Stomach (tissue), 9 donors: ENCODE results near the gene AP2S1. TPM values are rescaled to one million over a fixed set of nuclear protein-coding genes. Genes with fewer than 3 reads are reported as not detected.
"Not testable (repeated sequence)": the region's sequence is repeated elsewhere in the genome, so short reads cannot be mapped to it uniquely, and the experiment has no call there.

ENCODE experiments used
- DNase-seq, 2 donors: peaks; one replicate each; pipeline versions ENCODE4 v3.0.0 to v3.0.0-alpha.2; 2013 to 2019
- H3K27ac ChIP-seq, 5 donors: fragments of 200-600 bp in 4 of 5; sonication (generic) in 4 of 5; one replicate each; pipeline ENCODE4 v1.5.1; 2013 to 2019; ENCODE audit warnings: mild to moderate bottlenecking in 1 of 5, moderate library complexity in 1 of 5
- H3K27me3 ChIP-seq, 3 donors: fragments of 200-600 bp; sonication (generic); one replicate each; pipeline ENCODE4 v1.5.1; 2017 to 2019; ENCODE audit warnings: mixed run types in 1 of 3
- H3K36me3 ChIP-seq, 4 donors: fragments of 200-600 bp; sonication (generic); 1 replicate in 3 of 4; 2 replicates in 1 of 4; pipeline ENCODE4 v1.5.1; 2016 to 2019
- H3K4me1 ChIP-seq, 4 donors: fragments of 200-600 bp; sonication (generic); one replicate each; pipeline ENCODE4 v1.5.1; 2016 to 2019
- H3K4me3 ChIP-seq, 4 donors: fragments of 200-600 bp; sonication (generic) in 3 of 4; one replicate each; pipeline ENCODE4 v1.5.1; 2016 to 2019; ENCODE audit warnings: mild to moderate bottlenecking in 1 of 4
- H3K9me3 ChIP-seq, 4 donors: fragments of 200-600 bp; sonication (generic); one replicate each; pipeline ENCODE4 v1.5.1; 2016 to 2019
- EP300 ChIP-seq: sonication (generic); formaldehyde crosslinking; IDR thresholded peaks from one replicate; pipeline ENCODE4 v1.6.1; 2017; ENCODE audit warnings: antibody characterized with exemption
- POLR2A ChIP-seq, 4 donors: fragments of 450-650 bp; IDR thresholded peaks; one replicate each; pipeline ENCODE4 v1.6.1; 2016; ENCODE audit warnings: antibody characterized with exemption in 4 of 4, control low read depth in 2 of 4, mild to moderate bottlenecking in 1 of 4, moderate library complexity in 1 of 4
- POLR2AphosphoS5 ChIP-seq, 3 donors: sonication (generic); formaldehyde crosslinking; IDR thresholded peaks; one replicate each; pipeline ENCODE4 v1.6.1; 2016; ENCODE audit warnings: antibody characterized with exemption in 3 of 3
- WGBS, 5 donors: extraction: QIAGEN DNeasy Blood & Tissue Kit in 3 of 5; methylation state at CpG; one replicate each; pipeline versions ENCODE4 v1.1.5 to v1.1.7; 2013 to 2018; 5-methylcytosine and 5-hydroxymethylcytosine counted together
- intact Hi-C: fragments of 100-400 bp; cut with DNase I; formaldehyde crosslinking; loops from one replicate; pipeline ENCODE4 v1.15.1; 2023; ENCODE audit warnings: low total_unique reads
- polyA plus RNA-seq, 3 donors: library from polyadenylated mRNA; stranded (reverse); fragments of 200-250 nt; gene quantifications; one replicate each; pipeline ENCODE4 v1.2.3, GENCODE V29; 2013
- total RNA-seq, 5 donors: library from RNA; depleted of rRNA; stranded (reverse); fragments of >200 nt; gene quantifications; one replicate each; pipeline versions ENCODE4 v1.1.0 to v1.2.3, GENCODE V29; 2014 to 2016
- TF ChIP-seq, protein P1 (sequence below), 7 experiments: fragments of 450-650 bp in 4 of 7; fragments of 200-600 bp in 3 of 7; sonication (generic) in 3 of 7; IDR thresholded peaks; one replicate each; pipeline ENCODE4 v1.5.1; 2016 to 2019; ENCODE audit warnings: antibody characterized with exemption in 7 of 7, control low read depth in 2 of 7, mild to moderate bottlenecking in 1 of 7
- donor health status: healthy with polysubstance abuse.
- donor health status: Bipolar disorder and iron deficiency.
- donor health status: healthy.

The AP2S1 gene
- total and polyA plus RNA-seq, 8 donors, result 4.9 to 191 (median 96.1) TPM

- Histone ChIP-seq H3K27ac (peak overlapping the region; percentile 16 to 90 (median 83)), H3K27me3 (no peaks in the 10 kb centered on the region), H3K36me3 (no peaks in the 10 kb centered on the region), H3K4me3 (peak overlapping the region; percentile 33 to 44 (median 36)), H3K9me3 (no peaks in the 10 kb centered on the region), H3K4me1 (peaks cover 11 to 26% (median 23%) of the 10 kb centered on the region in 4 donors)
- 5 to 8% (median 6%) methylated on average over 31 to 41 of the region's 41 CpGs for WGBS, 5 donors
- intact Hi-C loops, result no loop called here
- DNase-seq, result peak; percentile 96 to 98
- no peak for TF ChIP-seq POLR2A (IDR thresholded peaks at IDR 0.05)
- peak in 2 of 3 donors; percentile 32 to 79 for TF ChIP-seq POLR2AphosphoS5 (IDR thresholded peaks at IDR 0.05)
- TF ChIP-seq, protein P1, sequence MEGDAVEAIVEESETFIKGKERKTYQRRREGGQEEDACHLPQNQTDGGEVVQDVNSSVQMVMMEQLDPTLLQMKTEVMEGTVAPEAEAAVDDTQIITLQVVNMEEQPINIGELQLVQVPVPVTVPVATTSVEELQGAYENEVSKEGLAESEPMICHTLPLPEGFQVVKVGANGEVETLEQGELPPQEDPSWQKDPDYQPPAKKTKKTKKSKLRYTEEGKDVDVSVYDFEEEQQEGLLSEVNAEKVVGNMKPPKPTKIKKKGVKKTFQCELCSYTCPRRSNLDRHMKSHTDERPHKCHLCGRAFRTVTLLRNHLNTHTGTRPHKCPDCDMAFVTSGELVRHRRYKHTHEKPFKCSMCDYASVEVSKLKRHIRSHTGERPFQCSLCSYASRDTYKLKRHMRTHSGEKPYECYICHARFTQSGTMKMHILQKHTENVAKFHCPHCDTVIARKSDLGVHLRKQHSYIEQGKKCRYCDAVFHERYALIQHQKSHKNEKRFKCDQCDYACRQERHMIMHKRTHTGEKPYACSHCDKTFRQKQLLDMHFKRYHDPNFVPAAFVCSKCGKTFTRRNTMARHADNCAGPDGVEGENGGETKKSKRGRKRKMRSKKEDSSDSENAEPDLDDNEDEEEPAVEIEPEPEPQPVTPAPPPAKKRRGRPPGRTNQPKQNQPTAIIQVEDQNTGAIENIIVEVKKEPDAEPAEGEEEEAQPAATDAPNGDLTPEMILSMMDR (IDR thresholded peaks at IDR 0.05), result peak in 5 of 7 experiments; percentile 42 to 86 (median 73)
- TF ChIP-seq EP300, result no peak
Observed at GRCh38 chr19:46856062-46857022, 5.7 kb upstream of the AP2S1 start.

DNA sequence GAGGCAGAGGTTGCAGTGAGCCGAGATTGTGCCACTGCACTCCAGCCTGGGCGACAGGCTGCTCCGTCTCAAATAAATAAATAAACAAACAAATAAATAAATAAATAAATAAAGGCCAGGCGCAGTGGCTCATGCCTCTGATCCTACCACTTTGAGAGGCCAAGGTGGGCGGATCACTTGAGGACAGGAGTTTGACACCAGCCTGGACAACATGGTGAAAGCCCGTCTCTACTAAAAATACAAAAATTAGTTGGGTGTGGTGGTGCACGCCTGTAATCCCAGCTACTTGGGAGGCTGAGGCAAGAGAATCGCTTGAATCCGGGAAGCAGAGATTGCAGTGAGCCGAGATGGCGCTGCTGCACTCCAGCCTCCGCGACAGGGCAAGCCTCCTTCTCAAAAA is 4.1 kb upstream of the AP2S1 start:
- DNase-seq, intact Hi-C loops, H3K27me3 ChIP-seq, H3K9me3 ChIP-seq, H3K36me3 ChIP-seq, H3K4me3 ChIP-seq, H3K27ac ChIP-seq: not testable (repeated sequence)
- H3K4me1 ChIP-seq, result peaks cover 12 to 30% (median 24%) of the 10 kb centered on the region in 4 donors
- WGBS, 5 donors, result 77 to 81% (median 80%) methylated on average over 13 of the region's 13 CpGs

DNA sequence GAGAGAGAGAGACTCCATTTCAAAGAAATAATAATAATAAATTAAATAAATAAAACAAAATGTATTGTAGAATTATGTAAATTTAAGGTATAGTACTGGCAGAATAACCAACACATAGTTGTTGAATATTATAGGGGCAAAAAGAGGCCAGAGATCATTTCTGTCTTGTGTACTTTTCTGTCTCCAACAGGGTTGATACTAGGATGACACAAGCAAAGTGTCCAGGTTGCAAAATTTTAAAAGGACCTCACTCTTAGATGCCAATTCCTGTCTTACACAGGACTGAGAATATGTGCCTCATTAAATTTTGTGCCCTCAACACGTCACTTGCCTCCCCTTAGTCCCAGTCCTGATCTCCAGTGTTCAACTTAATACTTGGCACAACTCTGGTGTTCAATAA is 2.2 kb upstream of the AP2S1 start:
- Histone ChIP-seq H3K27ac (no peak overlapping the region), H3K9me3 (no peaks in the 10 kb centered on the region), H3K27me3 (no peaks in the 10 kb centered on the region), H3K36me3 (peaks cover 0 to 2% (median 0%) of the 10 kb centered on the region in 4 donors), H3K4me3 (no peak overlapping the region), H3K4me1 (peaks cover 16 to 42% (median 32%) of the 10 kb centered on the region in 4 donors)
- no peak for DNase-seq
- intact Hi-C loops, result no loop called here
- TF ChIP-seq POLR2AphosphoS5 (IDR thresholded peaks at IDR 0.05), result no peak
- TF ChIP-seq EP300, result no peak
- no peak for TF ChIP-seq POLR2A (IDR thresholded peaks at IDR 0.05)
- TF ChIP-seq, protein P1 (IDR thresholded peaks at IDR 0.05), result no peak
- 70 to 88% (median 80%) methylated on average over 1 of the region's 1 CpG for whole genome bisulfite sequencing, 5 donors

DNA sequence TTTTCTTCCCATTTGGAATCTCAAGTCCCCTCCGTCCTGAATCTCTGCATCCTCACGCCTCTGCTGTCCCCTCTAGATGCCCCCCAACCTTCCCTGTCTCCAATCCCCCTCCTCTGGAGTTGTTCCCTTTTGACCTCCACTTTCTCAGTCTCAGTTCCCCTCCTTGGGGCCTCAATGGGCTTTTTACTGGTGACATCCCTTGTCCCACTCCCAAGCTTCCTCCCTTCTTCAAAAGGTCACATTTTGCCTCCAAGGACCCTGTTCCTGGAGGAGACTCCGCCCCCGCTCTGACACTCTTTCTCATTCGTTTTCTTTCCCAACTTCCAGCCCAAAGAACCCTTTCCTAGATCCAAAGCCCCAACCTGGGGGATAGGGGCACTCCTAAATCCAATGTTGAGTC is 1.0 kb downstream of the AP2S1 start:
- DNase-seq, result no peak
- TF ChIP-seq POLR2AphosphoS5 (IDR thresholded peaks at IDR 0.05), result no peak
- no peak for TF ChIP-seq EP300
- TF ChIP-seq, protein P1 (IDR thresholded peaks at IDR 0.05), result no peak
- TF ChIP-seq POLR2A (IDR thresholded peaks at IDR 0.05), result no peak
- 39 to 54% (median 46%) methylated on average over 5 of the region's 5 CpGs for WGBS, 5 donors
- Histone ChIP-seq H3K27ac (peak overlapping the region in 4 of 5 donors; percentile 88 to 93 (median 90)), H3K36me3 (peaks cover 4 to 26% (median 16%) of the 10 kb centered on the region in 4 donors), H3K27me3 (no peaks in the 10 kb centered on the region), H3K4me3 (peak overlapping the region; percentile 78 to 90 (median 84)), H3K9me3 (no peaks in the 10 kb centered on the region), H3K4me1 (peaks cover 12 to 44% (median 28%) of the 10 kb centered on the region in 4 donors)
- intact Hi-C loops, result no loop called here
